RCC 7860 (cell line): Measurements from ENCODE around the gene SESN1.
"Not testable (repeated sequence)": the region's sequence is repeated elsewhere in the genome, so short reads cannot be mapped to it uniquely, and the experiment has no call there.

Experiments
- DNase-seq: peaks from one replicate; pipeline ENCODE4 v3.0.0-alpha.2; 2015; ENCODE audit warnings: low spot score
- FAIRE-seq: peaks from 2 replicates; lab custom pipeline; 2012; peaks lifted over from hg19 to GRCh38; lab: Jason Lieb, UNC

The SESN1 gene

GRCh38 chr6:109094416-109095035 is at the start of gene SESN1:
SESN1 (minus strand) TSS chr6:109094846; CDS start chr6:109094073, 773 bp downstream.
- DNase-seq = peak; percentile 68
- FAIRE-seq = no peak

GRCh38 chr6:109143191-109143590 is 48.5 kb upstream of the SESN1 start:
- DNase-seq (no peak), FAIRE-seq (no peak)

- not testable (repeated sequence) for FAIRE-seq
Observed at GRCh38 chr6:109142067-109142466, 47.4 kb upstream of the SESN1 start.

GRCh38 chr6:109139109-109139508 is 44.5 kb upstream of the SESN1 start:
- peak; percentile 72 for DNase-seq

More at GRCh38 chr6:109142067-109142466, 47.4 kb upstream of the SESN1 start:
- DNase-seq = not testable (repeated sequence)

GRCh38 chr6:109136530-109136929 is 41.9 kb upstream of the SESN1 start:
- DNase-seq, FAIRE-seq: not testable (repeated sequence)

More at GRCh38 chr6:109139109-109139508, 44.5 kb upstream of the SESN1 start:
- FAIRE-seq = no peak

GRCh38 chr6:109136039-109136438 is 41.4 kb upstream of the SESN1 start:
- not testable (repeated sequence) for DNase-seq, FAIRE-seq

- not testable (repeated sequence) for FAIRE-seq
Observed at GRCh38 chr6:109135600-109135999, 41.0 kb upstream of the SESN1 start.

GRCh38 chr6:109130065-109130464 is 35.4 kb upstream of the SESN1 start:
- DNase-seq (no peak), FAIRE-seq (no peak)

More at GRCh38 chr6:109135600-109135999, 41.0 kb upstream of the SESN1 start:
- not testable (repeated sequence) for DNase-seq

GRCh38 chr6:109125504-109125903 is 30.9 kb upstream of the SESN1 start:
- FAIRE-seq (peak; percentile 35), DNase-seq (no peak)

GRCh38 chr6:109124219-109124618 is 29.6 kb upstream of the SESN1 start:
- FAIRE-seq (no peak), DNase-seq (no peak)

GRCh38 chr6:109121411-109121810 is 26.8 kb upstream of the SESN1 start:
- FAIRE-seq = no peak
- no peak for DNase-seq

GRCh38 chr6:109118871-109119354 is 24.3 kb upstream of the SESN1 start:
- DNase-seq (no peak), FAIRE-seq (no peak)

- FAIRE-seq = no peak
Observed at GRCh38 chr6:109118337-109118736, 23.7 kb upstream of the SESN1 start.

GRCh38 chr6:109117346-109118035 is 22.8 kb upstream of the SESN1 start:
- no peak for FAIRE-seq

More at GRCh38 chr6:109118337-109118736, 23.7 kb upstream of the SESN1 start:
- no peak for DNase-seq

GRCh38 chr6:109112663-109113062 is 18.0 kb upstream of the SESN1 start:
- FAIRE-seq = not testable (repeated sequence)

More at GRCh38 chr6:109117346-109118035, 22.8 kb upstream of the SESN1 start:
- no peak for DNase-seq

GRCh38 chr6:109109663-109110062 is 15.0 kb upstream of the SESN1 start:
- not testable (repeated sequence) for DNase-seq, FAIRE-seq

More at GRCh38 chr6:109112663-109113062, 18.0 kb upstream of the SESN1 start:
- not testable (repeated sequence) for DNase-seq

- DNase-seq (no peak), FAIRE-seq (no peak)
Observed at GRCh38 chr6:109105681-109106080, 11.0 kb upstream of the SESN1 start.

GRCh38 chr6:109104512-109104911 is 9.9 kb upstream of the SESN1 start:
- FAIRE-seq = no peak
- DNase-seq = no peak

GRCh38 chr6:109103942-109104341 is 9.3 kb upstream of the SESN1 start:
- DNase-seq = no peak
- FAIRE-seq = no peak

- no peak for FAIRE-seq
- no peak for DNase-seq
Observed at GRCh38 chr6:109102762-109103161, 8.1 kb upstream of the SESN1 start.

GRCh38 chr6:109097661-109098060 is 3.0 kb upstream of the SESN1 start:
- FAIRE-seq = no peak
- no peak for DNase-seq

- DNase-seq (no peak), FAIRE-seq (no peak)
Observed at GRCh38 chr6:109096208-109096607, 1.6 kb upstream of the SESN1 start.
